Kidney (tissue), 14 donors: Measurements from ENCODE around the gene B4GAT1. TPM values are rescaled to one million over a fixed set of nuclear protein-coding genes. Genes with fewer than 3 reads are reported as not detected.
A peak's percentile ranks its signal among the peaks of the same experiment; 100 is the strongest.

Experiments
- DNase-seq, 5 donors: peaks; one replicate each; pipeline ENCODE4 v3.0.0-alpha.2; 2013 to 2020
- FAIRE-seq: peaks from 2 replicates; lab custom pipeline; 2012; peaks lifted over from hg19 to GRCh38; lab: Jason Lieb, UNC
- H3K27ac ChIP-seq, 2 donors: one replicate each; pipeline ENCODE4 v1.7.0; 2013; ENCODE audit warnings: low read depth in 2 of 2, low read length in 2 of 2, inconsistent platforms in 1 of 2
- H3K27me3 ChIP-seq: one replicate; pipeline ENCODE4 v1.7.1; 2013; ENCODE audit warnings: low read length, inconsistent platforms; ENCODE audit not compliant: control insufficient read depth, insufficient read depth
- H3K36me3 ChIP-seq, 3 donors: one replicate each; pipeline versions ENCODE4 v1.7.0 to v1.7.1; 2013; ENCODE audit warnings: low read length in 3 of 3, control low read depth in 1 of 3, inconsistent platforms in 1 of 3; ENCODE audit not compliant: insufficient read depth in 3 of 3, control insufficient read depth in 2 of 3
- H3K4me1 ChIP-seq, 3 donors: one replicate each; pipeline versions ENCODE4 v1.7.0 to v1.7.1; 2013; ENCODE audit warnings: low read length in 3 of 3, inconsistent platforms in 1 of 3, low read depth in 1 of 3; ENCODE audit not compliant: control insufficient read depth in 2 of 3, insufficient read depth in 2 of 3
- H3K4me3 ChIP-seq, 3 donors: one replicate each; pipeline versions ENCODE4 v1.7.0 to v1.8.1; 2013; ENCODE audit warnings: low read length in 3 of 3, control low read depth in 1 of 3, inconsistent platforms in 1 of 3
- H3K9ac ChIP-seq, 3 donors: one replicate each; pipeline versions ENCODE4 v1.7.0 to v1.7.1; 2013; ENCODE audit warnings: low read length in 3 of 3, control low read depth in 1 of 3, inconsistent platforms in 1 of 3
- H3K9me3 ChIP-seq, 3 donors: one replicate each; pipeline versions ENCODE4 v1.7.0 to v1.7.1; 2013; ENCODE audit warnings: low read length in 3 of 3, control low read depth in 1 of 3, inconsistent platforms in 1 of 3; ENCODE audit not compliant: control insufficient read depth in 2 of 3, insufficient read depth in 1 of 3
- CTCF ChIP-seq: IDR thresholded peaks from 3 replicates; pipeline ENCODE4 v1.5.1; 2012; ENCODE audit warnings: mild to moderate bottlenecking, moderate library complexity, borderline replicate concordance; ENCODE audit not compliant: insufficient read depth; ENCODE audit errors: extremely low read depth
- intact Hi-C: fragments of 100-400 bp; cut with DNase I; formaldehyde crosslinking; loops from one replicate; pipeline ENCODE4 v1.11.1; 2022
- polyA plus RNA-seq: library from polyadenylated mRNA; stranded (reverse); fragments of 350-450 nt; fragmentation: Illumina TruSeq; extraction: RNeasy Lipid Tissue Mini Kit (QIAGEN cat#74804); gene quantifications from one replicate; pipeline ENCODE4 v1.2.3, GENCODE V29; 2014; ENCODE audit warnings: low read depth, low replicate concordance; ENCODE audit not compliant: insufficient read depth
- total RNA-seq: library from RNA; stranded (reverse); fragmentation: NEBNext Ultra II Directional; extraction: Animal tissue kit (Norgen Biotek cat#: 25700); gene quantifications from one replicate; pipeline ENCODE4 v1.2.1, GENCODE V29; 2021
- donor health status: control.
- donor health status: control.
- donor health status: control.
- donor health status: control.
- donor health status: control.
- donor health status: DM: yes; HTN: yes; CAD: no.
- donor health status: Normal renal cell carcinoma (clear cell type).

The B4GAT1 gene
- total and polyA plus RNA-seq, 2 donors from 2014 or later, result 21.7 to 59.9 TPM

- TF ChIP-seq CTCF, result no peak
- H3K27ac ChIP-seq, result no peak overlapping the region
- no peaks in the 10 kb centered on the region for H3K27me3 ChIP-seq
- DNase-seq (peak in 1 of 5 donors; percentile 45), FAIRE-seq (no peak)
- no peak overlapping the region for H3K9ac ChIP-seq
- H3K36me3 ChIP-seq, result no peaks in the 10 kb centered on the region
- peaks cover 2 to 20% (median 11%) of the 10 kb centered on the region in 3 donors for H3K4me1 ChIP-seq
- H3K4me3 ChIP-seq, result no peak overlapping the region
- intact Hi-C loops, result no loop called here
- H3K9me3 ChIP-seq, result no peaks in the 10 kb centered on the region
Measured at GRCh38 chr11:66332371-66333219, 14.8 kb downstream of the B4GAT1 start.

GRCh38 chr11:66331542-66332370 lies 15.7 kb downstream of the B4GAT1 start:
- Histone ChIP-seq H3K27me3 (no peaks in the 10 kb centered on the region), H3K9ac (no peak overlapping the region), H3K4me3 (no peak overlapping the region), H3K4me1 (peaks cover 1 to 22% (median 11%) of the 10 kb centered on the region in 3 donors), H3K27ac (no peak overlapping the region), H3K9me3 (no peaks in the 10 kb centered on the region), H3K36me3 (no peaks in the 10 kb centered on the region)
- peak in 1 of 5 donors; percentile 56 for DNase-seq
- no peak for TF ChIP-seq CTCF
- intact Hi-C loops, result no loop called here
- FAIRE-seq, result no peak

- Histone ChIP-seq H3K27me3 (no peaks in the 10 kb centered on the region), H3K27ac (no peak overlapping the region), H3K9me3 (no peaks in the 10 kb centered on the region), H3K4me3 (no peak overlapping the region), H3K4me1 (peaks cover 0 to 20% (median 11%) of the 10 kb centered on the region in 3 donors), H3K36me3 (no peaks in the 10 kb centered on the region), H3K9ac (no peak overlapping the region)
- intact Hi-C loops, result no loop called here
- FAIRE-seq (no peak), DNase-seq (peak in 1 of 5 donors; percentile 66)
- no peak for TF ChIP-seq CTCF
Measured at GRCh38 chr11:66330931-66331330, 16.5 kb downstream of the B4GAT1 start.
